CD4-positive, alpha-beta T cell treated with Interferon alpha-2 for 1 hour (primary cell): ENCODE results near the gene TNS2.
"Not testable (repeated sequence)": the region's sequence is repeated elsewhere in the genome, so short reads cannot be mapped to it uniquely, and the experiment has no call there.

ENCODE experiments used
- DNase-seq, 2 donors: peaks; one replicate each; pipeline ENCODE4 v3.0.0-alpha.2; 2020 to 2022

TNS2 gene

GRCh38 chr12:53096089-53096741 lies 46.4 kb downstream of the TNS2 start:
- DNase-seq: no peak

DNA sequence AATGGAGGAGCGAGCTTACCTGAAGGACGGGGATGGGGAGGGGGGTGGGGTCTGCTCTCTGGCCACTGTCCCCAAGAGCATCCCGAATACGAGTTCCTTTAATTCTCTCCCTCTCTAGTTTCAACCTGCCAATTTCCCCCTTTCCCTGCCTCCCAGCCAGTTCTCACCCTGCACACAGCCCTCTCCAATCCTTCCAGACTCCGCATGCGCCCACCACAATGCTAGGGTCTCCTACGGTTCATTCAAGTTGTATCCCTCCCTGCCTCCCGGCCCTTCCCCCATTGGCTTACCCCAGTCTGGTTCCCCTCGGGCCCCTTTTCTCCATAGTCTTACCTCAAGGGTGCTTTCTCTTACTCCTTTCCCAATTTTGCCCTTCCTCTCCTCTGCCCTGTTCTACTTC lies 46.9 kb downstream of the TNS2 start:
- no peak for DNase-seq

DNA sequence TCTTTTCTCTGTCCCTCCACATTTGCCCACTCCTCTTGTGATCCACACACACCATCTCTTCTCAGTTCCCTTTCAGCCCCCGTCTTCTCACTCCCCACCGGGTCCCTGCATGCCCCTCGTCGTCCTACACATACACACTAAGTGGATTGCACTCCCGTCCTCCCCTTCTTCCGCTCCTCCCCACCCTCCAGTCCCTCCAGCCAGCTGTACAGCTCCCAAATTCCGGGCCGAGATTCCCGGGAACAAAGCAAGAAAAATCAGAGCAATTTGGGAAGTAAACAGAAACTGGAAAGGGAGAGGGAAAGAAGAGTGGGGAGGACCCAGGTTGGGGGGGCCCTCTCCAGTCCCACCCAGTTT lies 47.3 kb downstream of the TNS2 start:
- no peak for DNase-seq

DNA sequence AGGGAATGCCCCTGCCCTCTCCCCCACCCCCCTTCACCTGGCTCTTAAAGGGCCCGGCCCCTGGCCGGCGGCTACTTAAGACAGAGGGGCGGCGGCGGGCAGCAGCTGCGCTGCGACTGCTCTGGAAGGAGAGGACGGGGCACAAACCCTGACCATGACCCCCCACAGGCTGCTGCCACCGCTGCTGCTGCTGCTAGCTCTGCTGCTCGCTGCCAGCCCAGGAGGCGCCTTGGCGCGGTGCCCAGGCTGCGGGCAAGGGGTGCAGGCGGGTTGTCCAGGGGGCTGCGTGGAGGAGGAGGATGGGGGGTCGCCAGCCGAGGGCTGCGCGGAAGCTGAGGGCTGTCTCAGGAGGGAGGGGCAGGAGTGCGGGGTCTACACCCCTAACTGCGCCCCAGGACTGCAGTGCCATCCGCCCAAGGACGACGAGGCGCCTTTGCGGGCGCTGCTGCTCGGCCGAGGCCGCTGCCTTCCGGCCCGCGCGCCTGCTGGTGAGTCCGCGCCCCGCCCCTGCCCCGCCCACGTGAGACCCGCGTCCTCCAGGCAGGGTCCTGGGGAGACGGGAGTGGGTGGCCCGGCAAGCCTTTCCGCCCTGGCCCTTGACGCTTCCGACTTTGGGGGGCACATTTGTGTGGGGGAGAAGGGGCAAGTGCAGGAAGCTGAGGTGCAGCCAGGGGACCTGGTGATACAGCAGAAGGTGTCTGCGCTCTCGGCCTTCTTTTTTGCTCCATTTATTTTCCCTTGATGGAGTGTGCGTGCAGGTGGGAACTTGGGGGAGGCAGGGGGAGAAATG lies 47.9 kb downstream of the TNS2 start, which contains the start of gene IGFBP6:
Gene IGFBP6 (plus strand): TSS at position 104 of the 790 bp plus-strand sequence. CDS start 51 bp downstream, at position 155.
- DNase-seq: peak; percentile 42 to 61

GRCh38 chr12:53098354-53098981 lies 48.6 kb downstream of the TNS2 start:
- DNase-seq: no peak

GRCh38 chr12:53099071-53099882 lies 49.4 kb downstream of the TNS2 start:
- DNase-seq: peak; percentile 85 to 89

GRCh38 chr12:53100466-53101151 lies 50.7 kb downstream of the TNS2 start:
- no peak for DNase-seq

- no peak for DNase-seq
Observed at GRCh38 chr12:53101266-53101665, 51.4 kb downstream of the TNS2 start.

- no peak for DNase-seq
Observed at GRCh38 chr12:53101931-53102781, 52.3 kb downstream of the TNS2 start.

DNA sequence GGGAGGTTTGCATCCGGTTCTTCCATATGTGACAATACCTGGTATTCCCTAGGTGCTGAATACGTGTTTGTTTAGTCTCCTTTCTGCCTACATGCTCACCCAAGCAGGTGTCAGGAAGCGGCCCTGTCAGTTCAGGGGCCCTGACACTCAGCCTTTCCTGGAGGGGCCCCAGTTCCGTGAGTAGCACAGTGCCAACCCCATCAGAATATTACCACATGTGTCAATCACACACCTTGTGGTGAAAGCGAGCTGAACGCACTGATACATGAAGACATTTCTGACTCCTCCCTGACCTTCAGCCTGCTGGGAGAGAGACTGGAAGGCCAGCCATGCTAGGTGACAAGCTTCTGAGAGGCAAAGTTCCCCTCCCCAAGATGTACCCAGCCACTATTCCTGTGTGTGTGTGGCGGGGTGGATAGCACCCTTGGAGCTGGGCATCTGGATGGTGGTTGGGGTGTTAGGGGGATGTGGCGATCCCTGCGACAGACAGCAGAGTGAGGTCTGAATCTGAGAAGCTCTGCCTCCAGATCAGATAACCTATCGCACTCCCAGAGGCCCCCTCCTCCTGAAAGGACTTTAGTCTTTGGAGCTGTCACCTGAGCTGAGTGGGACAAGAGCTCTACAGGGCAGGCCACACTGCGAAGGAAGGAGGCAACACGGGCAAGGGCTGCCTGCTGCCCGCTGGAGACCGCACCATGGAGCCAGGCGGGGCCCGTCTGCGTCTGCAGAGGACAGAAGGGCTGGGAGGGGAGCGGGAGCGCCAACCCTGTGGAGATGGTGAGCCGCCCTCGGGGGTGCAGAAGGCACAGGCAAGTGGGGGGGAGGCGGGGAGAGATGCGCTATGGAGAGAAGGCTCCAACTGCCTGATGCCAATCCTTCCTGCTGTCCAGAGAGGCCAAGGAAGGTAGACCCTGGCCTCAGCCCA lies 53.3 kb downstream of the TNS2 start, which contains the start of gene SOAT2:
Gene SOAT2 (plus strand): TSS at position 604 of the 925 bp plus-strand sequence. CDS start 92 bp downstream, at position 696.
- peak in 1 of 2 donors; percentile 60 for DNase-seq

DNA sequence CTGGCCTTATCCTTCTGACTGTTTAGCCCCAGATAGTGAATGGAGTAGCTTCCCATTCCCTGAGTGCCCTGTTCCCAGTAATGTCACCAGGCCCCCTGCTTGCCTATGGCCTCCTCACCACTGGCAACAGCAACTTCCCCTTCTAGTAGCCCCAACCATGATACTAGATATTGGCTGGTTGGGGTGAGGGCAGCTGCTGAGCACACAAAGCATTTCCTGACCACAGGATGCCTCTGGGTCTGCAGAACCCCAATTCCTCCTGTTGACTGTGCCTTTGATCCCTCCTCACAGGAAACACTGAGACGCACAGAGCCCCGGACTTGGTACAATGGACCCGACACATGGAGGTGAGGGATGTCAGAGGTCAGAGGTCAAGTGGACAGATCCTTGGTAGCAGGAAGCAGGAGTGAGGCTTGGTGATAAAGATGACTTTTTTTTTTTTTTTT lies 54.0 kb downstream of the TNS2 start:
- peak in 1 of 2 donors; percentile 38 for DNase-seq

GRCh38 chr12:53105256-53105655 lies 55.4 kb downstream of the TNS2 start:
- no peak for DNase-seq

DNA sequence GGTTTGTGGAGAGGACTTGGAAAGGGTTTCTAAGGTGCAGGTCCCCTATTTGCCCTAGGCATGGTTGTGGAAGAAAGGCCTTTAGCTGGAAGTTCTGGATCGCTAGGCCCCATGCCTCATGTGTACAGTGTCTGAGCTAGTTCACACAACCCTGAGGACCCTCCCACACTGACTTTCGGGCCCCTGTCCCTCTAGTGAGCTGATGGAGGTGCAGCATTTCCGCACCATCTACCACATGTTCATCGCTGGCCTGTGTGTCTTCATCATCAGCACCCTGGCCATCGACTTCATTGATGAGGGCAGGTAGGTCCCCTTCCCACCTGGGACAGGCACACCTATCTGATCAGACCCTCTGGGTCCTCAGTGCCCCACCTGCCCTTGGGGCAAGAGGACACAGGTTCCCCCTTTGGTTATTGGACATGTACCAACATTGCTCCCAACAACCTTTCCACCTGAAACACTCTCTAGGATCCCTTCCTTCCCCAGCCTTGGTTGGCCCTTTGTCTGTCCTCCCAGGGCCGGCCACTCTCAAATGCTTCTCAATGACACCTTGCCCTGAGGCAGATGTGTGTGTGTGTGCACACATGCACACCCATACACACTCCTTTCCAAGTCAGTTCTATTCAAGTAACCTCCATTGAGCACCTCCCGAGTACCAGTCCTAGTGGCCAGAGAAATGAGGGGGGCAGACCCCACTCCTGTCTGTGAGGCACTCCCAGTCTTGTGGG lies 56.0 kb downstream of the TNS2 start:
- no peak for DNase-seq

- no peak for DNase-seq
Observed at GRCh38 chr12:53107122-53107521, 57.3 kb downstream of the TNS2 start.

- DNase-seq: not testable (repeated sequence)
Observed at GRCh38 chr12:53112431-53112830, 62.6 kb downstream of the TNS2 start.

DNA sequence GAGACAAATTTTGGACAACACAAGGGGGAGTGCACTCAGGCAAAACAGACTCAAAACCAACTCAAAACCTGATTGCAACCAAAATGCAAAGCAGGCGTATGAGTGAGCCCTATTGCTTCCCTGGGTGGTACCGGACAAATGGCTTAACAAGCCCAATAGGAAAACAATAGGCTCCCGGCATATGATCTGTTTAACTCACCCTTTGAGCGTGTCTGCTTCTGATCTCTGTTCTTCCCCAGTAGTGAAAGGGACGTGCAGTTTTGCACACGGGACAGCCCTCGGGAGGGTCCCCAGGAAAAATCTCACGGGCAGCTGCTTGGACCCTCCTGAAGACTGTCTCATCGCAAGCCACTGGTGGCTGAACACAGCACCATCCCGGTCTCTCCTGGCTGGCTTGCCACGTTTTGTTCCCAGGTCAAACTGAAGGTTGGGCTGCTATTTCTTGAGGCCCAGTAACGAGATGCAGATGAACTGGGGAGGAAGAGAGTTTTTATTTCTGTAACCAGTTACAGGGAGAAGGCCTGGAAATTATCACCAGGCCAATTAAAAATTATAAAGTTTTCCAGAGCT lies 63.4 kb downstream of the TNS2 start:
- no peak for DNase-seq

DNA sequence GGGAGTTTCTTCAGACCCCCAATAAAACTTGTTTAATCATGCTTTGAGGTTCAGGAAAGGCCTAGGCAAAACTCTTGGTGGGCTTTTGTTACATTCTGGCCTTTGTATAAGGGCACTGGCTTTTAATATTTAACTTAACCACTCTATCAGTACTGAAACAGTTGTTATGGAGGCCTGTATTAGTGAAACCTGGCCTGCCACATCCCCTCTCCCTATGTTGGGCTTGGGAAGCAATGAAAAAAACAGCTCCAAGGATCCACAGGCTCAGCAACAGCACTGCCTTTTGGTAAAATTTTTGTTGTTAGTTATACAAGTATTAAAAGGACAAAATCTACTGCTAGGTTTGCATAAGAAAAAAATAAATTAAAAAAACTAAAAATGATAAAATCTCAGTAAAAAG lies 64.1 kb downstream of the TNS2 start:
- DNase-seq: no peak
